ENCODE measurements around the gene SH3GLB1. TPM values are rescaled to one million over a fixed set of nuclear protein-coding genes. Genes with fewer than 3 reads are reported as not detected.

Gene SH3GLB1
- total and polyA plus RNA-seq, 2 of the 13 experiments (the other 11 are each of a cell fraction or from before 2014, with no cell fraction given), result 26.0 to 41.5 TPM

DNA sequence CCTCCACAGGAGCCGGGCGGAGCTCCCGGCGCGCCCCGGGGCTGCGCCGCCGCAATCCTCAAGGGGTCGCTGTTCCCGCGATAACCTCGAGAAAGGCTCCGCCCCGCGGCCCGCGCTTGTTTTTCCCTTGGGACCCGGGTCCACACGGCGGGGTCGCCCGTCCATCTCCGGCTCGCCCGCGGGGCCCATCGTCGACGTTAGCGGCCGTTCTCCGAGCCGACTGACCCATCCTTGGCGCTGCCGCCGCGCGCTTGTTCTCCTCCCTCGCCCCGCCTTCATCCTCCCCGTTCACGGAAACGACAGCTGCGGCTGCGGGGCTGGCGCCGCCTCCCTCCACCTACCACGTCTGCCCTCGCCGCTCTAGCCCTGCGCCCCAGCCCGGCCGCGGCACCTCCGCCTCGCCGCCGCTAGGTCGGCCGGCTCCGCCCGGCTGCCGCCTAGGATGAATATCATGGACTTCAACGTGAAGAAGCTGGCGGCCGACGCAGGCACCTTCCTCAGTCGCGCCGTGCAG lies at the start of gene SH3GLB1 (continued):
- TF ChIP-seq ARID5B (CRISPR knock-in tag; IDR thresholded peaks at IDR 0.05) (no peak; the same call in 1 of the 2 replicates), ISL2 (CRISPR knock-in tag; IDR thresholded peaks at IDR 0.05) (peak; percentile 62; the same call in 1 of the 2 replicates), ZNF83 (CRISPR knock-in tag; IDR thresholded peaks at IDR 0.05; ENCODE audit: borderline replicate concordance) (no peak), KLF6 (CRISPR knock-in tag; IDR thresholded peaks at IDR 0.05) (peak; percentile 71; the same call in 1 of the 2 replicates), ZNF713 (CRISPR knock-in tag; IDR thresholded peaks at IDR 0.05) (no peak), ZNF224 (CRISPR knock-in tag; IDR thresholded peaks at IDR 0.05) (peak; percentile 92), CERS6 (CRISPR knock-in tag; IDR thresholded peaks at IDR 0.05) (no peak), ZSCAN22 (CRISPR knock-in tag; IDR thresholded peaks at IDR 0.05) (no peak), ZMYM3 (CRISPR knock-in tag; IDR thresholded peaks at IDR 0.05) (no peak), AGO2 (optimal IDR thresholded peaks at IDR 0.05; ENCODE audit: low read depth, low read length) (peak; percentile 85), NFKBIZ (CRISPR knock-in tag; IDR thresholded peaks at IDR 0.05) (no peak; the same call in 1 of the 2 replicates), ZNF124 (CRISPR knock-in tag; IDR thresholded peaks at IDR 0.05) (peak; percentile 69; the same call in 1 of the 2 replicates), EHMT2 (IDR thresholded peaks at IDR 0.05; ENCODE audit: borderline replicate concordance, low read depth, low read length) (no peak), RFXAP (CRISPR knock-in tag; IDR thresholded peaks at IDR 0.05; ENCODE audit: borderline replicate concordance) (peak; percentile 19; the same call in 1 of the 2 replicates), ZSCAN31 (CRISPR knock-in tag; IDR thresholded peaks at IDR 0.05; ENCODE audit: low read depth) (peak; percentile 68; the same call in 1 of the 2 replicates), ZNF784 (CRISPR knock-in tag; IDR thresholded peaks at IDR 0.05; ENCODE audit: borderline replicate concordance) (peak; percentile 45), ZZZ3 (CRISPR knock-in tag; IDR thresholded peaks at IDR 0.05; ENCODE audit: borderline replicate concordance) (0 out of 2 replicates have a peak, but pooled peaks have one; percentile 50), ZBTB7A (CRISPR knock-in tag; IDR thresholded peaks at IDR 0.05) (peak; percentile 54), KAT7 (CRISPR knock-in tag; IDR thresholded peaks at IDR 0.05; ENCODE audit: borderline replicate concordance) (peak; percentile 69; the same call in 1 of the 2 replicates), ZNF589 (CRISPR knock-in tag; conservative IDR thresholded peaks at IDR 0.05) (peak; percentile 78; the same call in 1 of the 2 replicates), SAFB2 (CRISPR knock-in tag; IDR thresholded peaks at IDR 0.05; ENCODE audit: borderline replicate concordance, low read depth) (peak; percentile 82; the same call in 1 of the 2 replicates), GATAD2A (CRISPR knock-in tag; IDR thresholded peaks at IDR 0.05) (peak; percentile 28; the same call in 1 of the 2 replicates), MEIS2 (CRISPR knock-in tag; IDR thresholded peaks at IDR 0.05) (peak; percentile 69; the same call in 1 of the 2 replicates), CAMTA2 (CRISPR knock-in tag; IDR thresholded peaks at IDR 0.05; ENCODE audit: borderline replicate concordance) (peak; percentile 75), U2AF1 (optimal IDR thresholded peaks at IDR 0.05; ENCODE audit: low read depth, low read length) (no peak), ATF3 (CRISPR knock-in tag; IDR thresholded peaks at IDR 0.05) (no peak)
